Retina (tissue), 1 donor: ENCODE results near the gene MOGAT3.
A peak's percentile ranks its signal among the peaks of the same experiment; 100 is the strongest.

Source experiments
- DNase-seq: peaks from one replicate; pipeline ENCODE4 v3.0.0-alpha.2; 2016

Gene MOGAT3

DNA sequence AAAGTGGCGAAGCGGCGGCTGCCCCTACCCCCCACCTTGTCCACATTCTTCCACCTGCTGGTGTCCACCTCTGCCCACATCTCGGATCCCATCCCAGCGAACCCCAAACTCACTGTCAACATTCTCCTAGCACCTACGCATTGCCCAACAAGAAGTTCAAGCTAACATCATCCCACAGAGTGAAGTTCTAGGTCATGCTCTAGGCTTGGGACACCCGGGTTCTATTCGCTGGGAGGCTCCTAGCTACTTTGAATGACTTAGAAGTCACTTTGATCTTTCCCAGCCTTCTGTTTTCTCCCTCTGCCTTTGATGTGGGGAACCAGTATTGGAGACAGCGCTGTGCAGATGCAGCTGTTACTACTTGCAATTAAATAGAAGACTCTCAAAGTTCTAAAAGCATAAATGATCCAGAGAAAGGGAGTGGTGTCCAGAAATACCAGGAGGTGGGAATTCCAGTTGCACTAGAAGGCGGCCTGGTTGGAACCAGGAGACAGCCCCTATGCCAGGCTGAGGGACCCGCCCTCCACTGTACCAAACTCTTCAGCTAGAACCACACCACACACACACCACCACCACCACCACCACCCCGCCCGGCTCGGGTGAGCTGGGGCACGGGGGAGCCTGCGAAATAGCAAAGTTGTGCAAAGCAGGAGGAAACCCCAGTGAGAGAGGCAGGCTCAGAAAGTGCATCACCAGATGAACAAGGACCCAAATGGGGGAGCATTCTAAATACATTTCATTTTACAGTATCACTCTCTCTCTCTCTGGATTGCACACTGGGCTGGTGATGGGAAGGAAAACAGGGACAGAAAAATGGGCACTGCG is 30.0 kb downstream of the MOGAT3 start:
- DNase-seq = no peak

DNA sequence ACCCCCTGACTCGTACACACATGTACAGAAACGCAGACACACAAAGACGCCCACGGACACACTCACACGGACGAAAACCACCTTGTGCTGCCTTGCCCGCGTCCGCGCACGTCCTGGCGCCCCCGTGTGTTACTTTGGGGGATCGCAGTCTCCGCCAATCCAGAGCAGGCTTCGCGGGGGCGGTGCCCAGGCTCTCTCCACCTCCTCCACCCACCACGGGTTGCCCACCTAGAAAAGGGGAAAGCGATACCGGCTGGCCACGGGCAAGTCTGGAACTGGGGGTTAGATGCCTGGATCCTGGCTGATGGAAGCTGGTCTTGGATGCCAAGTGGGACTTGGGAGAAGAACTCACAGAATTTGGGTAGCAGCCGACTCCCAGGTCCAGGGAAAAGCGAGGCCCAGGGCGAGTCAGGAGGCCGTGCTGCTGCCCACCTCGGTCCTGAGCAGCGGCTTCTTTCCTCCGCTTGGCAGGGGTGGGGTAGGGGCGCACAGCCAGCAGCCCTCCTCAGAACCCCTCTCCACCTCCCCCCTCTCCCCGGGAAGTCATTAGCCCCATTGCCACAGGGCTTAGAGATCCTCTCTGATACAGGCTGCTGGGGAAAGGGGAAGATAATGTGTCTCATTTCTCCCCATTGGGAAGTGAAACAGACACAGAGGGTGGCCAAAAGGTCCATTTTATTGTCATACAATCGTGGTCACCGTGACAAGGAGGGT is 30.8 kb downstream of the MOGAT3 start:
- DNase-seq = peak; percentile 89

DNA sequence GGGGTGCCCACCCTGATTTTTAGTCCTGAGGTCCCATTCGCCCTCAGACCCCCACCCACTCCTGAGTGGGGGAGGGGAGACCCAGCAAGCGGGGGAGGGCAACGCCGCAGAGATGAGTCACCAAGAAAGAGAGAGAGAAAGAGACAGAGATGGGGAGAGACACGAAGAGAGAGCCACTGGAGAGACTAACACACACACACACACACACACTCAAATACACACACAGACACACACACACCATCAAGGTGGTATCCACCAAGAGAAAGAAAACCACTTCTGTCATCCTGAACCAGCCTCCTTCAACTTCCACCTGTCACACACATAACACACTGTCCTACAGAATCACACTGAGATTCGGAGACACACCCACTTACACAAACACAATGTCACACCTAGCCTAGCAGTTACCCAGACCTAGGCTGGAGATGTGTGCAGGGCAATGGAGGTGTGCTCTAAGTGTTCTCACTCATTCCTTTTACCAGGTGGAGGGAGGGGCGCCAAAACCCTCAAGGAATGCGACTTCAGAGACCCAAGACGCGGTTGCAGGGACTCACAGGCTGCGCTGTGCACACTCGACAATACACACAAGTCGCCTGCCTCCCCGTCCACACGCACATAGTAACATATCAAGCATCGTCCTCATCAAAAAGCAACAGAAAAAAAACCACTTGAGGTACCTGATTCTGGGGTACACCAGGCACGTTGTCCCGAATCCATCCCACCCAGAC is 31.6 kb downstream of the MOGAT3 start:
- no peak for DNase-seq

DNA sequence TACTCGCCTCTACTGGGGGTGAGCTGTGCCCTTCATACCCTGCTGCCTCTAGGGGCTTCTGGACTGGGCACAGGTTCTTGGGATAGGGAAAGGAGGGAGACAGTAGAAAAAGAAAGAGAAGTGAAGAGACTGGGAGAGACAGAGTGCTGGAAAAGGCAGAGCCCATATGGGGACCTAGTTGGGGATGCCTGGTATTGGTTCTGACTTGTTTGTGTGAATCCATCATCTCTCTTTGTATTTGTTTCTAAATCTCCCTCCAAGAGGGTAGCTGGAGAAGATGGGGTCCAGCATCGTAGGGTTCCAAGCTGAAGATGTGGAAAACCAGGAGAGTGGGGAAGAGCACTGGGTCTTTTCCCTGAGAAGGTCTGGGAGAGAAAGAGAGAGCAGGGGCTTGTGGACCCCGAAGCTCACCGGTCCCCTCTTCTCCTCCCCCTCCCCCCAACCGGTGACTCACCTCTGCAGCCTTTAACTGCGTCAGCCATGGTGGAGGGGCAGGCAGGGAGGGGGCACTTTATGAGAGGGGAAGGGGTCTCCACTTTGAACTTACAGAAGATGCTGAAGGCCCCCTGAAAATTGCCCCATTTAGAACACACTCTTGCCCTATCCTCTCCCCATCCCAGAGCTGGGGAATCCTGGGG is 32.3 kb downstream of the MOGAT3 start:
- DNase-seq = no peak

DNA sequence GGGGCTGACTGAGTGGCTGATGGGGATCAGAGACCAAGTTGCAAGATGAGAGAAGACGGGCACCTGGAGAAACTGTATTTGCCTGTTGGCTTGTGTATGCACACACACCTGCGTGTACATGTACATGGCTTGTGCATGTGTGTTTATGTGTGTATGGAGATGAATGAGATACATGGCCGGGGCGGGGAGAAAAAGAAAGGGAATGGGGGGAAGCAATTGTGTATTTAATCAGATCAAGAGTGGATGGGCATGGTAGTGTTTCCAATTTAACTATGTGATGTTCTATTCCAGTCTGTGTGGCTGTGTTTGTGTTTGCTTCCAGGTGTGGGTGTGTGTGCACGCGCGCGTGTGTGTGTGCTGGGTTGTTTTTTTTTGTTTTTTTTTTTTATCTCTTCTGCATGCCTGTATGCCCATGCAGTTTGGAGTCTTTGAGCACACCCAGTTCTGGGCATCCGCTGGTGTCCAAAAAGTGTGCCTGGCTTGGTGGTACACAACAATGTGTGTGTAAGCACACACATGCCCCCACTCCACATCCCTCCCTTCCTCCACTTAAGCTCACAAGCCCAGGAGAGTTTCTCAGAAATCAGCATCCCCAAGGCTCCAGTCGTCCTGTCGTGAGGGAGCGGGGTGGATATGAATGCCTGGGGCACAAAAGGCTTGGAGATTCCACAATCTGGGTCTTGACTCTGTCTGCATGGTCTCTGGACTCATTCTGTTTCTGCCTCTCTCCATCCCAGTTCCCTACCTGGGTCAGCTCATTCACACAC is 33.0 kb downstream of the MOGAT3 start:
- no peak for DNase-seq

DNA sequence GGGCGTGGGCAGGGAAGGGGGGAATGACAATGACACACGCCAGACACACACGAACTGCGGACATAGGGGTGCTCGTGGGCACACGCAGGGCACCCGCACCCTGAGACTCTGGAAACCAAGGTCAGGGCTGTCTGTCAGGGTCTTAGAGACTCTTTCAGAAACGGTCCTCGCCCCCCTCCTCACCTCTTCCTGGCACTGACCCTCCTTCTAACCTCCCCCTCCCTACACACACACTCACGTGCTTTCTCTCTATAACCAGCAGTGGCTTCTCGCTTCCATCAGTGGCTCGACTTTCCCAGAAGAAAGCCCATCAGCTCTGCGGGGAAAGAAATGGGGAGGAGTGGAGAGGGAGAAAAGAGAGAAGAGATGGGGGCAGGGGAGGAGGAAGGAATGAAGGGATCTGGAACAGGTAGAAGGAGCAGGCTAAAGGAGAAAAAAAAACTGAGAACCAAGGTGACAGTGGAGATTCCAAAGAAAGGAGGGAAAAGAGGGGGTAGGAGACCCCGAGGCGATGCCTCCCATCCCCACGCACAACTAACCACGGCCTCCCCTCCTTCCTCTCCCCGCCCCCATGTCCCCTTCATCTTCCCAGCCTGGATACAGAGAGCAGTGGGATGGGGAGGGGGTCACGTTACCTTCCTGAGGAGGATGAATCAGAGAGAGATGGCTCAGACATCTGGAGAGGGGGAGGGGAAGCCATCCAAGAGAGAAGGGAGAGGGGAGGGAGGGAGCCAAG is 33.8 kb downstream of the MOGAT3 start:
- peak; percentile 44 for DNase-seq

DNA sequence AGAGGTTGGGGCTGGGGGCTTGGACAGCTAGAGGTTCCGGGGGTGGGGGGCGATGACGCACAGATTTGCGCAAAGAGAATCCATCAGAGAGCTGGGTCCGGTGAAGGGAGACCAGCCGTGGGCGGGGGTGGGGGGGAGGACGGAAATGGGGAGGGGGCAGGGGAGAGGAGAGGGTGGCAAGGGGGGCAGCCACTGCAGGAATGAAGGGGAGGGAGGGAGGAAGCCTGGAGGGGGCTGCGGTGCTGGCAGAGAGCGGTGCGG is 34.3 kb downstream of the MOGAT3 start:
- no peak for DNase-seq

DNA sequence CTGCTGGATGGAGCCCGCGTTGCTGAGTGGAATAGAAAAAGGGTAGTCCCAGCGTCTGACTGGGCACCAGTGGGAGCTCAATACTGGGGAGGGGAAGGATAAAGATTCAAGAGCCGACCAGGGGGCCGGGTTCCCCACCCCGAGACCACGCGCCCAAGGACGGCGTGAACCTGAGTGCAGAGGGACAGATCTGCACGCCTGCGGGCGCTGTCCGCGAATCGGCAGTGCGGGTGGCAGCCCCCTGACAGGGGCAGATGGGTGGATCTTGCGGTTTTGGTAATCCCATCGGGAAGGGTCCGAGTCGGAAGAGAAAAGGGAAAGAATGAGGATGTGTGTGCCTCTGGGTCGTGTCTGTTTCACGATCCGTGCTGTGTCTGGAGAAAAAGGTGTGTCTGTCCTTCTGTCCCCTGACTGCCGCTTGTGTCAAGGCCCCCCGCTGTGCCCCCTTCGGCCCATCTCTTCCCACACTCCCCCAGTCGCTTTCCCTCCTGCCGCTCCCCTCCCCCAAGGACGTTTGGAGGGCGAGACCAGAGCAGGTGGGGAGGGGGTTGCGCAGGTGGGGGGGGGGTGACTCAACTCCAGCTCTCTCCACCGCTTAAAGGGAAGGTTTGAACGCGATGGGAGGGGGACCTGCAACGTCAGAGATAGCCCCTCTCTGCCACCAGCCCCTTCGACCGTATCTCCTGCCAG is 34.7 kb downstream of the MOGAT3 start:
- no peak for DNase-seq

DNA sequence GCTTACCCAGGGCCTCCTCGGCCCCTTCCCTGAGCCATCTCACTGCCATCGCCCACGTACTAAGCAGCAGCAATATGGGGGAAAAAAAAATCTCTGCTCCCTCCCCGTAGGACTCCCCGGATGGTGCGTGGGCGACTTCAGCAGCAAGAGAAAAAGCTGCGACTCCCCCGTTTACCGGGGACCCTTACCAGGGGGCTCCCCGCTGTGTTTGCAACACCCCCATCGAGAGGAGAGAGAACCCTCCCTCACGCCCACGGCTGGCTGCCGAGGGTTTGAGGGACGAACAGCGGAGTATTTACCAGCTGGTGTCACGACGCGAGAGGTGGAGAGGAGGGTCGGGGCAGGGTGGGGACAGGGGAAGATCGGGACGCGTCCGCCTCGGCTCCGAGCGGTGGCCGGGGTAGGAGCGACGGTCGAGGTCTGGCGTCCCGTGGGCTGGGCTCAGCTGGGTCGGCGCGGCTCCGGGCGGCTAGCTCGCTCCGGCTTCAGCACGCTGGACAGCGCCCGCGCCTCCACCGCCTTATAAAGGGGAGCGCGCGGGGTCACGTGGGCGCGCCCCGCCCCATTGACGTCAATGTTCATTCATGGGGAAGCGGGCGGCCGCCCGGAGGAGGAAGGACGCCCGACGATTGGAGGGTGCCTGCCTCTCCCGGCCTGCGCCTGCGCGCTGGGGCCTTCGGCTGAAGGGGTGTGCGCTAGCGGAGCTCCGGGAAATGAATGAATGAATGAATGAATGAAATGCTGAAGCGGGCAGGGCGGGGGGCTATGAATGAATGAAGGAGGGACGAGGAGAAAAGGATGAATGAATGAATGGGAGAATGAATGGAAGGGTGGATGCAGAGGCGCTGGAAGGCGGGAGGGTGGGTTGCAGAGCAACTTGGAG is 35.5 kb downstream of the MOGAT3 start, which contains the start of gene VGF:
Gene VGF, minus strand, starts transcription at position 495 of the 883 bp plus-strand sequence. CDS start 726 bp downstream, outside the sequence.
- DNase-seq = peak; percentile 96

DNA sequence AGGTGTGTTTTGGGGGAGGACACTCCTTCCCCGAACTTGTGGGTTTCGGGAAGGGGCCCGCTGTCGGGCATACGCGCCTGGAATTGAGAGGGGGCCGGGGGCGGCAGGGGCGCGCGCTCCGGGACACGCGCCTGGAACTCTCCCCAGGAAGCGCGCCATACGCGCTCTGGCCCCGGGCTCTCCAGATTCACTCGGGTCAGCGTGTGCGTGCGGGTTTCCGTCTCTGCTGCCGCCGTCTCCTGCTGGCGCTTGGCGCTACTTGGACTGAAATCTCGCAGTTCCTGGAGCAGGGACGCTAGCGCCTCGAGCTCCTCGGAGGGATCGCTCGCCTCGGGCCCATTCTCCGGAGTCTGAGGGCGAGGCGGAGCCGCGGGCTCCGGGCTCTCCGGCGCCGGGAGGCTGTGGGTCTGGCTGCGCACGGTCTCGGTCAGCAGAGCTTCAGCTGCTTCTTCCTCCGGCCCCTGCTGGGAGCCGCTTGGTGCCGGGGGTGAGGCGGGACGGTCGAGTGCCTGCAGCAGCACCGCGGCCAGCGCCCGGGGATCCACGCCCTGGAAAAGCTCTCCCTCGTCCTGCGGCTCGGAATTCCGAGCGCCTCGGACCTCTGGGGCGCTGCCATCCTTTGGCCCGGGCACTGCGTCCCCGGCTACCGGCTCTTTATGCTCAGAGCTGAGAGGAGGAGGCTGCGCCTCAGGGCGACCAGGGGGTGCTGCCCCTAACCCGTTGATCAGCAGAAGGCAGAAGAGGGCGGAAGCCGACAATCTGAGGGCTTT is 36.6 kb downstream of the MOGAT3 start:
- DNase-seq = peak; percentile 70

DNA sequence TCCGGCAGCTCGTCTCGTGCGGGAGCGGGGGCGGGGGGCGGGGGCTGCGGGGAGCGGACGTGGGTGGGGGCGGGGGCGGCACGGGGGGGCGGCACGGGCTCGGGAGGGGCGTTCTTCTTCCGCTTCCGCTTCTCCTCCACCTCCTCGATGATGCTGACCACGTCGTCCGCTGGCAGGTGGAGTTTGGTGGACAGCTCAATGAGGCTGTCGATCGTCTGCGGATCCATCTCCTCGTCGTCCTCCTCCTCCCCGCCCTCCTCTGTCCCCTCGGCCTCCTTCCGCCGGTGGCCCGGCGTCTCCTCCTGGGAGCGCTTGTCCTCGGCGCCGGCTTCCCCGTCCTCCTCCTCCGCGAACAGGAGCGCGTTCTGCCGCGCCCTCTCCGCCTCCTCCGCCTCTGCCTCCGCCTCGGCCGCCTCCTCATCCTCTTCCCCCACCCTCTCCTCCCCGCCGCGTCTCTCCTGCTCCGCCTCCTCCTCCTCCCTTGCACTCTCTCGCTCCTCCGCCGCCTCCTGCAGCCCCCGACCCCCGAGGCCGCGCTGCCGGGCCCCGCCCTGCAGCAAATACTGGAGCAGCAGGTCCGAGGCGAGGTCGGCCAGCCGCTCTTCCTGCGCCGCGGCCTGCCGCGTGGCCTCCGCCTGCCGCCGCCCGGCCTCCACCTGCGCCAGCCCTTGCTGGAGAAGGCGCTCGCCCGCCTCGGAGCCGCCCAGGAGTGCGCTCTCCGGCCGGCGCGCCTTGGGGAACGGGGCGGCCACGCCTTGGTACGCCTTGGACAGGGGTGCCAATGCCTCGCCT is 37.4 kb downstream of the MOGAT3 start:
- DNase-seq = peak; percentile 79

DNA sequence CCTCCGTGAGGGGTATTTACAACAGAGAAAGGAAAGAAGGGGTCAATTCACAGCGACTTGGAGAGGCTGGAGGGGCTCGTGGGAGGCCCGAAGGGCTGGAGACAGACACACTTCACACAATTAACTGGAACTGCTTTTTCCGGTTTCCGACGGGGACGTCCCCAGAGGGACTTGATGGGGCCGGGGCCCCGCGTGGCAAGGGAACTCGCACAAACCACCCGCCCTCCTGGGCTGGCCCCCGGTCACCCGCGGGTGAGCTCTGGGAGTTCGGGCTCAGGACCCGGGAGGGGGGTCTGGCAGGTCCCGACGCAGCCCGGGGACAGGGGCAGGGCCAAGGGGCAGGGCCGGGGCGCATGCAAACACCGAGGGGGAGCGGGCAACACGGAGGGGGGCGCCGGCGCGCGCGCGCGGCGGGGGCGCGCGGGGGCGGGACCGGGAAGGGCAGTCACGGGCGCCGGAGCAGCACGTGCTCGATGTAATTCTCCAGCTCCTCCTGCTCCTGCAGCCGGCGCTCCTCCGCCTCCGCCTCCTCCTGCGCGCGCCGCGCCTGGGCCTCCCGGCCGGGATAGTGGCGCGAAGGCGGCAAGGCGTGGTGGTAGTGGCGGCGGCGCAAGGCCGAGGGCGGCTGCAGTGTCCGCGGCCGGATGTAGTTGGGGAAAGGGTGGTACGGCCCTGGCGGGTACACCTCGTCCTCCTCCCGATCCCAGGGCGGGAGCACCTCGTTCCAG is 38.1 kb downstream of the MOGAT3 start:
- peak; percentile 76 for DNase-seq

DNA sequence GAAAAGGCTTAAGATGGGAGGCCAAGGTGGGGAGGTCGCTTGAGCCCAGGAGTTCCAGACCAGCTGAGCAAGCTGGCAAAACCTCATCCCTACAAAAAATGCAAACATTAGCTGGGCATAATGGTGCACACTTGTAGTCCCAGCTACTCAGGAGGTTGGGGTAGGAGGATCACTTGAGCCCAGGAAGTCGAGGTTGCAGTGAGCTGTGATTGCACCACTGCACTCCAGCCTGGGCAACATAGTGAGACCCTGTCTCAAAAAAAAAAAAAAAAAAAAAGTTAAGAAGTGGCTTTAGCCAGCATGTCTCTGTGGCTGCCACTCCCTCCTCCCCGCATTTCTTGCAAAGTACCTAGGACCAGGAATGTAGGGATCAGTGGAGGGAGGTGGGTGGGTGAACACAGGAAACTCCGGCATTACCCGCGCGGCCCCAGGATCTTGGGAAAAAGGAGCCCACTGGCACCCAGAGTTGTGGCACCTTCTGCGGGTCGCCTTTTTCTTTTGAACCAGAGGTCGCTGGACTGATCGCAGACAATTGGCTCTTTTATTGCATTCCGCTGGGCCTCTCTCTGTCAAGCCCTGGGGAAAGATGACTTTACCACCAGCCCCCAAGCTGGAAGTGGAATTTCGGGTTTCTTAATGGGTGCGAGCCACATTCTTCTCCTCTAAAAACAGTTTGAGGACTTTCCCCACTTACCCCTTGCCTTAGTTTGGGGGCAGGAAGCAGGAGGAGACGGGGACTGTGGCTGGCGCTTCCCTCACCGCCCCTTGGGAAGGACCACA is 39.0 kb downstream of the MOGAT3 start:
- DNase-seq = no peak

DNA sequence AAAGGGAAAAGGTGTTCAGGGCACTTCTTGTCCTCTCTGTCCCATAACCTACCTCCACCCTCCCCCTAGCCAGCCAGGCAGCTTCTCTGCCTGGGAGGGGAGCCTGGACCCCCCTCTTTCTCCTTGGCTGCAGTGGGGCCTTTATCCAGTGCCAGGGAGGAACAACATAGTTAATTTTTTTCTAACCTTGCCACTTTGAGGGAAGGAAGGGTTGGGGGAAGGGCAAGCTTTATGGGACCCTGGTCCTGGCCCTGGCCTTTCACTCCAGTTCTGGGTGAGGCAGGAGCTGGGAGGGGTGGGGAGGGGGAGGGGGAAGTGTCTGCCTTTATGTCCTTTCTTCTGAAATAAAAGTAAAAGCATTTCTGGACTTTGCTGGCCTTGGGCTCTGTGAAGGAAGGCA is 39.9 kb downstream of the MOGAT3 start:
- DNase-seq = no peak

DNA sequence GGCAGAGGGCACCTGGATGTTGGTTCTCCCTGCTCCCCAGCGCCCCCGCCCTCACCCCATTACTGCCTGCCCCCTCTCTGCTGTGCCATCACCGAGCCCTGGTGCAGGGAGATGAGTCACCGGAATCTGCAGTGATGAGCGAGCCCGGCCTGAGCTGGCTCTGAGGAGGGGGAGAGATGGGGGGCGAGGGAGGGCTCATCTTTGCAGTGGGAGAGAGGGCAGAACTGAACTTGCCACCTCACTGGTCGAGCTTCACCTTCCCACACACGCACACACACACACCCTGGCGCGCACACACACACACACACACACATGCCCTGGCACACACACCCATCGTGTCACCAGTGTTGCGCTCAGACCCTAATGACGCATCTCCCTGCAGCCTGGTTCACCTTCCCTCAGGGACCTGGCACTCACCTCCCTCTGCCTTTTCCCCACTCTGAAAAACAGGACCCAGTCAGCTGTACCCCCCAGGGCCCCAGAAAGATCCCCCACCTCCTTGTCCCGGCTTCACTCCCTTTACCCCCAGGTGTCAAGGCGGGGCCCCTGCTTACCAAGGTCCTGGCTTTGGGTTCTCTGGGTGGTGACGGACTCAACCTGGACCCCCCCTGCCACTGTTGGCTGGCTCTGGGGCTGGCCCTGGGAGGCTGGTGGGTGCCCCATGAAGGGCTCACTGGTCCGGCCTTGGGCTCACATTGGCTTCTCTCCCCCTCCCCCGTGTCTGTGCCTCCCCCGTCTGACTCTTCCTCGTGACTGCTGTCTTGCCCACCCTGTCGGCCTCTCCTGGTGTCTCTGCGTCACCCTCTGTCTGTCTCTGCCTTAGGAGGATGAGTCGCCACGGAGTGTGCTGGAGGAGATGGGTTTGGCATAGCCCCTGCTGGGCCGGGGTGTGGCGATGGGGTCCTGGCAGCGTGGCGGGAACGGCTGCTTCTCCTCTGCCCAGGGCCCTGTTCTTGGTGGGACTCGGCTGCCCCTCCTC is 40.9 kb downstream of the MOGAT3 start:
- no peak for DNase-seq
